ENCODE results near the gene CNTRL.

Gene CNTRL

GRCh38 chr9:121221664-121222055, 146.9 kb downstream of the CNTRL start:
- TF ChIP-seq, protein P1, sequence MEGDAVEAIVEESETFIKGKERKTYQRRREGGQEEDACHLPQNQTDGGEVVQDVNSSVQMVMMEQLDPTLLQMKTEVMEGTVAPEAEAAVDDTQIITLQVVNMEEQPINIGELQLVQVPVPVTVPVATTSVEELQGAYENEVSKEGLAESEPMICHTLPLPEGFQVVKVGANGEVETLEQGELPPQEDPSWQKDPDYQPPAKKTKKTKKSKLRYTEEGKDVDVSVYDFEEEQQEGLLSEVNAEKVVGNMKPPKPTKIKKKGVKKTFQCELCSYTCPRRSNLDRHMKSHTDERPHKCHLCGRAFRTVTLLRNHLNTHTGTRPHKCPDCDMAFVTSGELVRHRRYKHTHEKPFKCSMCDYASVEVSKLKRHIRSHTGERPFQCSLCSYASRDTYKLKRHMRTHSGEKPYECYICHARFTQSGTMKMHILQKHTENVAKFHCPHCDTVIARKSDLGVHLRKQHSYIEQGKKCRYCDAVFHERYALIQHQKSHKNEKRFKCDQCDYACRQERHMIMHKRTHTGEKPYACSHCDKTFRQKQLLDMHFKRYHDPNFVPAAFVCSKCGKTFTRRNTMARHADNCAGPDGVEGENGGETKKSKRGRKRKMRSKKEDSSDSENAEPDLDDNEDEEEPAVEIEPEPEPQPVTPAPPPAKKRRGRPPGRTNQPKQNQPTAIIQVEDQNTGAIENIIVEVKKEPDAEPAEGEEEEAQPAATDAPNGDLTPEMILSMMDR (IDR thresholded peaks at IDR 0.05; ENCODE audit: low read depth, low read length, missing control alignments): no peak
- no peak for DNase-seq (ENCODE audit: extremely low read depth, low read depth)
- H3K4me3 ChIP-seq (replicated peaks; ENCODE audit: low read depth, low read length): no peak overlapping the region

DNA sequence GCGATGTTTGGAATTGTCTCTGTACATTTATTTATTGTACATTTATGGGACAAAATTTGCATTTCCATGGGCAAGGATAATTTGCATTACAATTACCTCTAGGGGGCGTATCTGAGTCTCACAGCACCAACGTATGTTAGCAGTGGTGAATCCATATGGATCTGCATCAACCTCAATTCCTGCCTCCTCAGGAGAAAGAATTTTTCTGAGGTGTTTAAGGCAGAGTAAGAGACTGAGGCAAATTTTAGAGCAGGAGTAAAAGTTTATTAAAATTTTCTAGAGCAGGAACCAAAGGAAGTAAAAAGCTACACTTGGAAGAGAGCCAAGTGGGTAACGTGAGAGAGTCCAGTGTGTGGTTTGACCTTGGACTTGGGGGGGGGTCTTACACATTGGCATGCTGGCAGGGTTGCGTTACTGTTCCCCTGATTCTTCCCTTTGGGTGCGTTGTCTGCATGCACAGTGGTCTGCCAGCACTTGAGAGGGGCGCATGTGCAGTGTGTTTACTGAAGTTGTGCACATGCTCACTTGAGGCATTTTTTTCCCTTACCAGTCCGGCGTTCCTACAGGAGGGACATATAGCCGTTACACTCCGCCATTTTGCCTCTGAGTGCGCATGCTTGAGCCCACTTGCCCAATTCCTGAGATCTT, 147.9 kb downstream of the CNTRL start:
- no peak overlapping the region for H3K4me3 ChIP-seq (replicated peaks; ENCODE audit: low read depth, low read length)
- DNase-seq (ENCODE audit: extremely low read depth, low read depth): no peak
- TF ChIP-seq, protein P1 (IDR thresholded peaks at IDR 0.05; ENCODE audit: low read depth, low read length, missing control alignments): peak; percentile 78

DNA sequence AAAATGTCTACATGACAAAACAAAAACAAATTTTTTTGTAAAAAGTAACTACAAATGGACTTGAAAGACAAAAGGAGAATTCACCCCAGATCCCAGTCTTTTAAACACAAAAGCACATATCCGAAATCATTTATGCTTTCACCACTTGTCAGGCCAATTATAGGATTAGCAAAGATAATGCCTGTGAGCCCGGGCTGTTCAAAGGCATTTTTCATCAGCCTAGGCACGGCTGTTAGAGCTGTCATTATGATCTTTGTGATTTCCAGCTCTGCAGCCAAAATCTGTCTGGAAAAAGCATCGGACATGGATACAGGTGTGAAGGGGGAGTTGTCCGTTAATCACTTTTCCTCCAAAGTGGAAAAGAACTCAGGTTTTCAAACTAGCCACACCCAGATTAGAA, 150.5 kb downstream of the CNTRL start:
- TF ChIP-seq, protein P1 (IDR thresholded peaks at IDR 0.05; ENCODE audit: low read depth, low read length, missing control alignments): no peak
- no peak for DNase-seq (ENCODE audit: extremely low read depth, low read depth)
- H3K4me3 ChIP-seq (replicated peaks; ENCODE audit: low read depth, low read length): no peak overlapping the region

DNA sequence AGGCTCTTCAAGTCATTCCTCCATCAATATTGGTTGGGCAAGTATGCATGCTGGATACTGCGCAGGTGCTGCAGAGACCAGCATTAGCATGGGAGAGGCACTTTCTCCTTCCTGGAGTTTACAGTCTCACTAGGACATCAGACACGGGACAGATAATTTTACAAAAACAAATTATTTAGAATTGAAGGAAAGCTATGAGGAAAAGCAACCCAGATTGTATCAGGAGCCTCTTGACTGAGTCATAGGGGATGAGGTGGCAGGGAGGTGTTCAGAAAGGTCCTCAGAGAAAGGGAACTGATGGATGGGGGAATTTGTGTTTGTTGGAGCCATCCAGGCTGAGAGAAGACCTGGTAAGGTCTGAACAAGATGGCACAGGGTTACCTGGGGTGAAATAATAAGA, 151.4 kb downstream of the CNTRL start:
- TF ChIP-seq, protein P1 (IDR thresholded peaks at IDR 0.05; ENCODE audit: low read depth, low read length, missing control alignments): no peak
- H3K4me3 ChIP-seq (replicated peaks; ENCODE audit: low read depth, low read length): no peak overlapping the region
- no peak for DNase-seq (ENCODE audit: extremely low read depth, low read depth)
